ENCODE measurements around the gene CGB2.

- no peak for TF ChIP-seq USF1 (IDR thresholded peaks at IDR 0.05)
- TF ChIP-seq TAF1 (IDR thresholded peaks at IDR 0.05; ENCODE audit: low read depth): no peak
- TF ChIP-seq YY1 (IDR thresholded peaks at IDR 0.05; ENCODE audit: low read depth): no peak
- TF ChIP-seq RAD21 (IDR thresholded peaks at IDR 0.05; ENCODE audit: low read depth): no peak
- TF ChIP-seq TEAD4 (IDR thresholded peaks at IDR 0.05): no peak
- no peak for TF ChIP-seq EP300 (IDR thresholded peaks at IDR 0.05; ENCODE audit: borderline replicate concordance)
- no peak for TF ChIP-seq MAX (IDR thresholded peaks at IDR 0.05)
- no peak for TF ChIP-seq FOXM1 (IDR thresholded peaks at IDR 0.05; ENCODE audit: borderline replicate concordance, low read depth)
- TF ChIP-seq TCF12 (IDR thresholded peaks at IDR 0.05; ENCODE audit: low read depth): no peak
- no peak for TF ChIP-seq CEBPB (IDR thresholded peaks at IDR 0.05)
- TF ChIP-seq CREB1 (IDR thresholded peaks at IDR 0.05; ENCODE audit: low read depth): no peak
- no peak for TF ChIP-seq EGR1 (IDR thresholded peaks at IDR 0.05)
- no peak for TF ChIP-seq NFIC (IDR thresholded peaks at IDR 0.05)
Measured at GRCh38 chr19:48988286-48988685, 43.4 kb upstream of the CGB2 start.
